ENCODE results near the gene IMMP2L. TPM values are rescaled to one million over a fixed set of nuclear protein-coding genes. Genes with fewer than 3 reads are reported as not detected.

IMMP2L gene
- total and polyA plus RNA-seq, 2 of the 8 experiments (the other 6 are each of a cell fraction or from before 2014, with no cell fraction given): 2.3 to 10.1 TPM

GRCh38 chr7:111333010-111333409 is 229.3 kb downstream of the IMMP2L start:
- Histone ChIP-seq H2BK12ac (ENCODE audit: low read depth, low read length) (no peak overlapping the region), H3K36me3 (ENCODE audit: control insufficient read depth in 2 of 4, insufficient read depth in 4 of 4, low read length in 3 of 4) (no peaks in the 10 kb centered on the region), H3K4ac (replicated peaks; ENCODE audit: insufficient read length, low read depth, low read length) (no peak overlapping the region), H3K4me3 (ENCODE audit: extremely low read depth in 1 of 4, insufficient read depth in 2 of 4, low read depth in 3 of 4, low read length in 4 of 4) (no peak overlapping the region), H3K27me3 (replicated peaks in 1 of 4; ENCODE audit: control insufficient read depth in 3 of 4, extremely low read depth in 1 of 4, insufficient read depth in 3 of 4, low read length in 3 of 4) (no peaks in the 10 kb centered on the region), H3K27ac (ENCODE audit: low read depth, low read length) (no peak overlapping the region), H3K18ac (ENCODE audit: extremely low read depth, low read length) (no peak overlapping the region), H2AFZ (ENCODE audit: low read length) (no peak overlapping the region), H3K14ac (ENCODE audit: insufficient read length) (no peak overlapping the region), H4K8ac (ENCODE audit: extremely low read depth, insufficient read depth, low read length) (no peak overlapping the region), H3K23ac (ENCODE audit: insufficient read length) (no peak overlapping the region), H3K4me1 (replicated peaks in 1 of 4; ENCODE audit: control insufficient read depth in 3 of 4, insufficient read depth in 4 of 4, low read length in 3 of 4) (no peaks in the 10 kb centered on the region), H3K23me2 (ENCODE audit: low read depth, low read length) (no peaks in the 10 kb centered on the region; the same call in 1 of the 2 replicates), H4K20me1 (replicated peaks in 1 of 2; ENCODE audit: control insufficient read depth in 1 of 2, insufficient read depth in 2 of 2, low read length in 2 of 2) (no peaks in the 10 kb centered on the region), H2BK5ac (ENCODE audit: low read depth, low read length) (no peak overlapping the region), H3K56ac (replicated peaks; ENCODE audit: insufficient read length, low read depth, low read length) (no peak overlapping the region), H2BK15ac (ENCODE audit: low read length) (no peak overlapping the region), H2AK5ac (ENCODE audit: low read depth, low read length) (no peak overlapping the region), H3K9ac (replicated peaks in 1 of 4; ENCODE audit: extremely low read depth in 1 of 4, low read depth in 3 of 4, low read length in 3 of 4) (no peak overlapping the region), H3K79me1 (ENCODE audit: low read depth, low read length) (no peaks in the 10 kb centered on the region), H3K79me2 (ENCODE audit: control insufficient read depth in 1 of 2, insufficient read depth in 2 of 2, low read length in 2 of 2) (no peaks in the 10 kb centered on the region), H2BK20ac (ENCODE audit: low read length) (no peak overlapping the region), H3K4me2 (ENCODE audit: insufficient read depth in 1 of 2, low read depth in 2 of 2, low read length in 2 of 2) (no peak overlapping the region), H4K91ac (replicated peaks; ENCODE audit: insufficient read length, low read length) (no peak overlapping the region), H2BK120ac (replicated peaks; ENCODE audit: low read depth, low read length) (no peak overlapping the region), H3K9me3 (ENCODE audit: insufficient read depth in 2 of 2, low read depth in 1 of 2, low read length in 1 of 2) (no peaks in the 10 kb centered on the region), H4K5ac (ENCODE audit: insufficient read length, low read depth, low read length) (no peak overlapping the region)
- ChIA-PET CTCF (ENCODE audit: partially characterized antibody) (no interaction called here), POLR2A (ENCODE audit: partially characterized antibody) (no interaction called here)
- FAIRE-seq (no peak), DNase-seq (ENCODE audit: low read depth in 1 of 2, low spot score in 2 of 2) (no peak)
- WGBS, 2 experiments (ENCODE audit: extremely low coverage in 1 of 2, insufficient coverage in 1 of 2, insufficient read length in 1 of 2, insufficient replicate concordance in 2 of 2, low coverage in 1 of 2, low lambda C conversion rate in 2 of 2, missing lambda C conversion rate in 1 of 2): 100% methylated on average over 1 of the region's 1 CpG; no CpG with 5 or more reads in 1 of the 2 experiments
- TF ChIP-seq ATF3 (IDR thresholded peaks at IDR 0.05; ENCODE audit: insufficient read depth, low read depth, low read length) (no peak), GABPA (IDR thresholded peaks at IDR 0.05; ENCODE audit: borderline replicate concordance, insufficient read depth, low read length) (no peak), SP2 (IDR thresholded peaks at IDR 0.05; ENCODE audit: low read length) (no peak), RFX5 (IDR thresholded peaks at IDR 0.05; ENCODE audit: borderline replicate concordance, low read depth, low read length) (no peak), SAP30 (IDR thresholded peaks at IDR 0.05; ENCODE audit: insufficient read depth, insufficient replicate concordance, low read length) (no peak), JUND (IDR thresholded peaks at IDR 0.05; ENCODE audit: low read length) (no peak), MAX (IDR thresholded peaks at IDR 0.05) (no peak), JUN (IDR thresholded peaks at IDR 0.05; ENCODE audit: low read depth, low read length) (no peak), EGR1 (IDR thresholded peaks at IDR 0.05; ENCODE audit: borderline replicate concordance, low read depth, low read length) (no peak), CREB1 (IDR thresholded peaks at IDR 0.05) (no peak), GTF2F1 (IDR thresholded peaks at IDR 0.05; ENCODE audit: borderline replicate concordance, low read depth, low read length) (no peak), POLR2AphosphoS5 (IDR thresholded peaks at IDR 0.05; ENCODE audit: low read depth, low read length) (no peak), BCL11A (IDR thresholded peaks at IDR 0.05; ENCODE audit: low read depth in 2 of 2, low read length in 2 of 2) (no peak), RXRA (IDR thresholded peaks at IDR 0.05; ENCODE audit: insufficient read depth, low read depth, low read length) (no peak)

Measured in H1 (cell line).